Measurements from ENCODE around the gene IMPDH2. TPM values are rescaled to one million over a fixed set of nuclear protein-coding genes. Genes with fewer than 3 reads are reported as not detected.

Gene IMPDH2
- total RNA-seq, 1 experiment from 2014 or later, result 599 TPM

- H3K79me2 ChIP-seq (ENCODE audit: insufficient read depth, low read length), result peaks cover 48% of the 10 kb centered on the region
- TF ChIP-seq SRF (IDR thresholded peaks at IDR 0.05; ENCODE audit: low read depth) (no peak), EZH2phosphoT487 (IDR thresholded peaks at IDR 0.05; ENCODE audit: borderline replicate concordance) (no peak), SP1 (IDR thresholded peaks at IDR 0.05; ENCODE audit: low read depth) (no peak), EGR1 (IDR thresholded peaks at IDR 0.05; ENCODE audit: low read depth) (no peak), ELF1 (IDR thresholded peaks at IDR 0.05; ENCODE audit: borderline replicate concordance, low read depth) (no peak), EZH2 (IDR thresholded peaks at IDR 0.05) (no peak), REST (IDR thresholded peaks at IDR 0.05; ENCODE audit: low read depth) (no peak), MAX (IDR thresholded peaks at IDR 0.05) (no peak)
- no peaks in the 10 kb centered on the region for H3K27me3 ChIP-seq (ENCODE audit: insufficient read depth, low read length)
- H3K9me3 ChIP-seq (ENCODE audit: control insufficient read depth in 1 of 2, insufficient read depth in 1 of 2, low read depth in 1 of 2, low read length in 2 of 2), result no peaks in the 10 kb centered on the region
- RAD21 ChIA-PET (ENCODE audit: low non-redundant PET in 1 of 2, low total read pairs in 2 of 2, uncharacterized antibody in 2 of 2, unreplicated experiment in 2 of 2), result interaction anchor here in 1 of 2 experiments (1.0 kb wide), 1 partner anchor 10 kb away, joined by 3 read pairs; the partner anchor contains the start of gene WDR6
- ATAC-seq (peak; percentile 2), DNase-seq (ENCODE audit: low read depth, low spot score) (no peak)
- peak overlapping the region; percentile 99 for H3K9ac ChIP-seq (ENCODE audit: low read length)
- H3K27ac ChIP-seq (ENCODE audit: low read depth, low read length), result peak overlapping the region; percentile 99
- intact Hi-C loops (cut with micrococcal nuclease), result no loop called here
- CTCF ChIA-PET, result interaction anchor here (3.0 to 3.3 kb wide), 2 partner anchors 10 to 29 kb away, joined by 15 to 16 read pairs; partner anchors contain the start of gene WDR6
- peak overlapping the region; percentile 61 to 80 for H3K4me3 ChIP-seq (replicated peaks in 1 of 2; ENCODE audit: low read depth in 1 of 2, low read length in 2 of 2)
- peak overlapping the region; percentile 90 for H3K4me2 ChIP-seq (ENCODE audit: low read length)
- no peak overlapping the region for H2AFZ ChIP-seq (ENCODE audit: low read depth, low read length, poor library complexity, severe bottlenecking)
- no TSS peak for BruUV-seq (replicated peaks)
- no peaks in the 10 kb centered on the region for H4K20me1 ChIP-seq (ENCODE audit: insufficient read depth)
- H3K4me1 ChIP-seq (ENCODE audit: control insufficient read depth in 1 of 2, insufficient read depth in 2 of 2, low read length in 2 of 2), result peaks cover 14 to 44% of the 10 kb centered on the region in 2 experiments
- H3K36me3 ChIP-seq (ENCODE audit: control insufficient read depth in 1 of 2, insufficient read depth in 2 of 2, low read length in 2 of 2), result peaks cover 13 to 31% of the 10 kb centered on the region in 2 experiments; a peak in 3 of 4 replicates
- no peaks in the 10 kb centered on the region for H3K9me2 ChIP-seq (ENCODE audit: insufficient read depth)
- POLR2A ChIA-PET, result interaction anchor here (2.0 to 5.3 kb wide), 4 partner anchors 10 to 76 kb away, joined by 5 to 41 read pairs (median 22); partner anchors contain the start of genes IMPDH2, QRICH1 and WDR6
Observed at GRCh38 chr3:49017229-49017970, 11.8 kb downstream of the IMPDH2 start.

All from HCT116 (cell line).